ENCODE data around the gene GCNA. TPM values are rescaled to one million over a fixed set of nuclear protein-coding genes. Genes with fewer than 3 reads are reported as not detected.

Gene GCNA
- total RNA-seq, 1 donor from 2014 or later: 9.1 TPM

DNA sequence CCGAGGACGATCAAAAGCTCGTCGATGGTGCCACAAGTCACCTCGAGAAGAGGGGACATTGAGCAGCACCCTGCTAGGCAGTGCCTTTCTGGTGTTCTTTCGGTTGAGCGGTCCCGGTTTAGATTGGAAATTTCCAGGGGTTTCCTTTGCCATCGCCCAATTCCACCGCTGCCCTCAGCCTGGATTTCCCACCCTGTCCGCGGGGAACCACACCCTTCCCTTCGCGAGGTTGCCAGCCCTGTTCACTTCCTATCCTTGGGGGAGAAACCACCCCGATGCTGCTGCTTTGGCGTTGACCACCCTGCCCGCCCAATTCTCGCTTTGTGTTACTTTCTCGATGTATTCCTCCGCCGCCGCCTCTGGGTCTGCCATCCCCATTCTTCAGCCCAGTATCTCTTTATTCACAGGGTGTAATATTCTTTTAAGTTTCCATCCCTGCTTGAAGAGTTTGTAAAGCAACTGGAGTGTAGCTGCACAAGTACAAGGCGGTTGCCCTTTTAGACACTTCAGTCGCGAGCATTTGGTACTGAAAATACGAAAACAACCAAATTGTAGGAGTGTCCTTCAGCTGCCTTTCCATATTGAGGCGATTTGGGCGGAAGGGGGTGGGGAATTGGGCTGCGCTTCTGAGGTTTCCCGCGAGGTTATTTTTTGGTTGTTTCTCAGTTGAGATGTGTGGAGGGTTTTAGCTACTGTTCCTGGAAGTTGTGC lies 44.2 kb upstream of the GCNA start:
- Histone ChIP-seq H3K27ac (peak overlapping the region; percentile 89), H3K36me3 (no peaks in the 10 kb centered on the region), H3K4me3 (peak overlapping the region; percentile 50 to 68), H3K9me3 (no peaks in the 10 kb centered on the region), H3K27me3 (no peaks in the 10 kb centered on the region), H3K4me1 (peaks cover 17% of the 10 kb centered on the region)
- intact Hi-C loops (cut with DNase I): no loop called here
- TF ChIP-seq POLR2AphosphoS5 (IDR thresholded peaks at IDR 0.05; ENCODE audit: insufficient read depth in 1 of 2, low read depth in 1 of 2) (peak in 1 of 2 donors; percentile 27), POLR2A (IDR thresholded peaks at IDR 0.05) (no peak)
- TF ChIP-seq, protein P1, sequence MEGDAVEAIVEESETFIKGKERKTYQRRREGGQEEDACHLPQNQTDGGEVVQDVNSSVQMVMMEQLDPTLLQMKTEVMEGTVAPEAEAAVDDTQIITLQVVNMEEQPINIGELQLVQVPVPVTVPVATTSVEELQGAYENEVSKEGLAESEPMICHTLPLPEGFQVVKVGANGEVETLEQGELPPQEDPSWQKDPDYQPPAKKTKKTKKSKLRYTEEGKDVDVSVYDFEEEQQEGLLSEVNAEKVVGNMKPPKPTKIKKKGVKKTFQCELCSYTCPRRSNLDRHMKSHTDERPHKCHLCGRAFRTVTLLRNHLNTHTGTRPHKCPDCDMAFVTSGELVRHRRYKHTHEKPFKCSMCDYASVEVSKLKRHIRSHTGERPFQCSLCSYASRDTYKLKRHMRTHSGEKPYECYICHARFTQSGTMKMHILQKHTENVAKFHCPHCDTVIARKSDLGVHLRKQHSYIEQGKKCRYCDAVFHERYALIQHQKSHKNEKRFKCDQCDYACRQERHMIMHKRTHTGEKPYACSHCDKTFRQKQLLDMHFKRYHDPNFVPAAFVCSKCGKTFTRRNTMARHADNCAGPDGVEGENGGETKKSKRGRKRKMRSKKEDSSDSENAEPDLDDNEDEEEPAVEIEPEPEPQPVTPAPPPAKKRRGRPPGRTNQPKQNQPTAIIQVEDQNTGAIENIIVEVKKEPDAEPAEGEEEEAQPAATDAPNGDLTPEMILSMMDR (IDR thresholded peaks at IDR 0.05): no peak
- DNase-seq (ENCODE audit: extremely low spot score in 2 of 2): no peak

GRCh38 chrX:71534773-71535544 lies 43.3 kb upstream of the GCNA start:
- Histone ChIP-seq H3K4me3 (peak overlapping the region; percentile 50 to 68), H3K4me1 (peaks cover 26% of the 10 kb centered on the region), H3K9me3 (no peaks in the 10 kb centered on the region), H3K27me3 (no peaks in the 10 kb centered on the region), H3K36me3 (no peaks in the 10 kb centered on the region), H3K27ac (peak overlapping the region; percentile 89)
- intact Hi-C loops (cut with DNase I): no loop called here
- DNase-seq (ENCODE audit: extremely low spot score in 2 of 2): no peak
- TF ChIP-seq POLR2AphosphoS5 (IDR thresholded peaks at IDR 0.05; ENCODE audit: insufficient read depth in 1 of 2, low read depth in 1 of 2): no peak
- TF ChIP-seq, protein P1 (IDR thresholded peaks at IDR 0.05): no peak
- TF ChIP-seq POLR2A (IDR thresholded peaks at IDR 0.05): no peak

DNA sequence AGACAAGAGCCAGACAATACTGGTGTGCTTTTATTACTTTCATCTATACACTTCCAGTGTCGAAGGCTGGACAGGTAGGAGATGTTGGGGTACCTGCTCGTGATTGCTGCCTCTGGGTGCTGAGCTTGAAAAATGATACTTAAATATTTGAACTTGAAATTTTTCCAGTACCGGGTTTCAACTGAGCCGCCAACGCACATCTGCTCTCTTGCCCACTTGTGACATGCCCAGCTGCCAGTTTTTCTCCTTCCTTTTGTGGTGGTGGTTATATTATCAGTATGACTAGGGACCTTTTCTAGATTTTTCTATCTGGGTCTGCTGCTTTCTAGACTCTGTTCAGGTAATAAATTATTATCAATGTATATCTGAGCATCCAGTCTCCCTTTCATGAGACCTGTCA lies 42.0 kb upstream of the GCNA start:
- H3K27me3 ChIP-seq: no peaks in the 10 kb centered on the region
- no peaks in the 10 kb centered on the region for H3K36me3 ChIP-seq
- peak overlapping the region; percentile 1 for H3K27ac ChIP-seq
- H3K4me1 ChIP-seq: peaks cover 34% of the 10 kb centered on the region
- intact Hi-C loops (cut with DNase I): no loop called here
- TF ChIP-seq POLR2A (IDR thresholded peaks at IDR 0.05) (no peak), POLR2AphosphoS5 (IDR thresholded peaks at IDR 0.05; ENCODE audit: insufficient read depth in 1 of 2, low read depth in 1 of 2) (no peak)
- TF ChIP-seq, protein P1 (IDR thresholded peaks at IDR 0.05): no peak
- DNase-seq (ENCODE audit: extremely low spot score in 2 of 2): no peak
- H3K4me3 ChIP-seq: peak overlapping the region; percentile 4 to 22
- no peaks in the 10 kb centered on the region for H3K9me3 ChIP-seq

- Histone ChIP-seq H3K36me3 (no peaks in the 10 kb centered on the region), H3K4me1 (peaks cover 36% of the 10 kb centered on the region), H3K9me3 (no peaks in the 10 kb centered on the region), H3K4me3 (no peak overlapping the region), H3K27ac (no peak overlapping the region), H3K27me3 (no peaks in the 10 kb centered on the region)
- intact Hi-C loops (cut with DNase I): no loop called here
- no peak for TF ChIP-seq POLR2AphosphoS5 (IDR thresholded peaks at IDR 0.05; ENCODE audit: insufficient read depth in 1 of 2, low read depth in 1 of 2)
- TF ChIP-seq, protein P1 (IDR thresholded peaks at IDR 0.05): no peak
- DNase-seq (ENCODE audit: extremely low spot score in 2 of 2): no peak
These were observed 40.5 kb upstream of the GCNA start for GRCh38 chrX:71537743-71538142.

DNA sequence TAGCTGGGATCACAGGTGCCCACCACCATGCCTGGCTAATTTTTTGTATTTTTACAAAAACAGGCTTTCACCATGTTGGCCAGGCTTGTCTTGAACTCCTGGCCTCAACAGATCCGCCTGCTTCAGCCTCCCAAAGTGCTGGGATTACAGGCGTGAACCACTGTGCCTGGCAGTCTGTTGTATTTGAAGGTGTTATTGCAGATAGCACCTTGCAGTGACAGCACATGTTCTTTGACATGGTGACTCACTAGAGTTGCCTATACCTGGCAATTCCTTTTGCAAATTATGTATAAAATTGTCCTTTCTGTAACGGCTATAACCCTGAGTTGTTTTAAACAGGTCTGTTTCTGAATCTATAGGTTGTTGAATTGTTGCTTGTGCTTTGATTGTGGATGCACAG lies 37.4 kb upstream of the GCNA start:
- intact Hi-C loops (cut with DNase I): no loop called here
- no peak for DNase-seq (ENCODE audit: extremely low spot score in 2 of 2)
- TF ChIP-seq, protein P1 (IDR thresholded peaks at IDR 0.05): no peak
- TF ChIP-seq POLR2A (IDR thresholded peaks at IDR 0.05) (no peak), POLR2AphosphoS5 (IDR thresholded peaks at IDR 0.05; ENCODE audit: insufficient read depth in 1 of 2, low read depth in 1 of 2) (no peak)
- H3K27ac ChIP-seq: no peak overlapping the region
- H3K4me1 ChIP-seq: peaks cover 56% of the 10 kb centered on the region
- H3K9me3 ChIP-seq: no peaks in the 10 kb centered on the region
- H3K4me3 ChIP-seq: no peak overlapping the region
- H3K27me3 ChIP-seq: no peaks in the 10 kb centered on the region
- H3K36me3 ChIP-seq: peaks cover 0 to under 1% of the 10 kb centered on the region in 2 donors
